ENCODE results near the gene HCFC1R1.

Gene HCFC1R1

DNA sequence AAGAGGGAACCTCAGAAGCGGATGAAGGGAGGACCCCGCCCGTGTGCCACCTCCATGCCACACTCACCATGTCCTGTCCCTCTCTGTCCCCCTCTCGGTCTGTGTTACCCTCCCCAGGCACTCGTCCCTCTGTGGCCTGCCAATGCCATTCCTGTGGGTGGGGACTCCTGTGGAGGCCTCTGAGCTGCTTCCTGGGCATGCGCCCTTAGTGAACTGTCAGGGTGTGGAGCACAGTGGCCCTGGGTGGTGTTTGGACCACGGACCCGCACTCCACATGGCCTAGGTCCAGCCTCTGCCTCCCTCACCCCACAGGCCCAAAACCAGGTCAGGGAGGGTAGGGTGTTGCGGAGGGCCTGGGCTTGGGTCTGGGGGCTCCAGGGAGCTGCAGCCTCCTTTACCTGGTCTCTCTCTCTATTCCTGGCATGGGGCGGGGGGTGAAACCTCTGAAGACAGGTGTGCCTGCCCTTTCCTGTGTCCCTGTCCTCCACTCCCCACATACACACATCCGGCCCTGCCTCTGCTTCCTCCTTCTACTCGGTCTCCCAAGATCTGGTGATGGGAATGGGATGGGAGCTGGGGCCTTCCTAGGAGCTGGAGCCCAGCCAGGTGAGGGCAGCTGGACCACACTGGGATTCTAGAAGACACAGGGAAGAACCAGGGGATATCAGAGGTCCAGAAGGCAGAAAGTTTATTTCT is 32.0 kb downstream of the HCFC1R1 start:
- no peak for DNase-seq

DNA sequence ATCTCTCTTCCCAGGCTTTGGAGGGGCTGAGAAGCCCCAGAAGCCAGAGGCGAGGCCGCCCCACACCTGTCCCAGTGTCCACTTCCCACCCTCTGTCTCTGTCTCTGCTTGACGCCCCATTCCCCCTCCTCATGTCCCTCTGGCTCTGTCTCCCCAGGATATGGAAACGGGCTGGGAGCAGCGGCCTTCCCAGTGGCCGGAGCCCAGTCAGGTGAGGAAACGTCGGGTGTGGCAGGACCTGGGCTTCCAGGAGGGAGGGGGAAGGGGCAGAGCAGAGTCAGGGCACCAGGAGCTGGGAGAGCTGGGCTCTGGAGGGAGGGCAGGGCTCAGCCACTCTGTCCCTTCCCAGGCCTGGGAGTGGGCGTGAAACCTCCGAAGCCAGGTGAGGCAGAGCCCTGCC is 32.9 kb downstream of the HCFC1R1 start:
- DNase-seq = no peak

DNA sequence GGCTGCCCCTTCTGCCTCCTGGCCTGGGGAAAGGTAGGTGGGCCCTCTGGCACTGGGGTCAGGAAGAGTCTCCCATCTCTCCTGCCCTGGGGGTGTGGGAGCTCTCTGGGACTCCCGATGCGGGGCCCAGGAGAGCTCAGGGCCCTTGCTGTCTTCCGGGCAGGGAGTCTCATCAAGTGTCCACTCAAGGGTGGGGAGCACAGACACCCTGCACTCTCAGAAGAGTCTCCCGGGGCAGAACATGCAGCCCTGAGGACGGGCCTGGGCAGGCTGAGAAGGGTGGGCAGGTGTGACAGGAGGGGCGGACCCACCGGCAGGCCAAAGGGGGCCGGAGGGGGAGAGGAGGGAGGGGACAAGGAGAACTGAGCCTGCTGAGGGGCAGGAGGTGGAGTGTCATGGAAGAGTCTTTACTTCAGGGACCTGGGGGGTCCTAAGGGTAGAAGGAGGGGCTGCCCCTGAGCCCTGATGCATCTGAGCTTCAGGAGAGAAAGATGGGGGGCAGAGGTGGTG is 35.1 kb downstream of the HCFC1R1 start:
- DNase-seq = no peak

DNA sequence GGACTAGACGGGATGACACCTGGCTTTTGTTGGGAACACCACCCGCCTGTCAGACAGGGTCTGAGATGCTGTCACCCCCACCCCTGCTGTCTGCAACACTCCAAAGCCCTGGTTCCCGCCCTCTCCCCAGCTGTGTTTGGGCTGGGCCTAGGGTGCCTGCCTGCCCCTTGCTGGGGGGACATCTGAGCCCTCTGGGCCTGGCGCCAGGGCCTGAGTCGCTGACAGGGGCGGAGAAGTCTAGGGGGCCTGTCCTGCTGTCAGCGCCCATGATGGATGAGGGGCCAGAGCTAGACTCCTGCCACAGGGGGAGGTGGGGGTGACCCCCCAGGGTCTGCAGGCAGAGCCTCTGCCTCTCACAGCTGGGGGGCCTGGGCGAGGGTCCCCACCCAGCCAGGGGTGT is 35.9 kb downstream of the HCFC1R1 start:
- DNase-seq = peak; percentile 83

DNA sequence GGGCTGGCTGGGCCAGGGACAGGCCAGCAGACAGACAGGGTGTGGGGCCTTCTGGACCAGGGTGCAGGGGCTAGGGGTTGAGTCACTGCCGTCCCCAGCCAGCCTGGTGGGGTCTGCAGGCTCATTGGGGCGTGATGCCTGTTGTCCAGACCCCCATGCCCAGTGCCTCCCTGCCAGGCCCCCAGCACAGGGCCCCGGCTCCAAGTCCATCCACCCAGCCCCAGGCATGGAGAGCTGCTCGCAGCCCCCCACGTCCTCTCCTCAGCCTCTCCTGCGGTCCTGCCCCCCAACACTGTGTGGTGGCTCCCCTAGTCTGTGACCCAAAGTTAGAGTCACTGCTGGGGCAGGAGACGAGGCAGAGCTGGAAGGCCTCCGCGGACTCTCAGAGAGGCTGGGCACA is 36.5 kb downstream of the HCFC1R1 start:
- DNase-seq = no peak

DNA sequence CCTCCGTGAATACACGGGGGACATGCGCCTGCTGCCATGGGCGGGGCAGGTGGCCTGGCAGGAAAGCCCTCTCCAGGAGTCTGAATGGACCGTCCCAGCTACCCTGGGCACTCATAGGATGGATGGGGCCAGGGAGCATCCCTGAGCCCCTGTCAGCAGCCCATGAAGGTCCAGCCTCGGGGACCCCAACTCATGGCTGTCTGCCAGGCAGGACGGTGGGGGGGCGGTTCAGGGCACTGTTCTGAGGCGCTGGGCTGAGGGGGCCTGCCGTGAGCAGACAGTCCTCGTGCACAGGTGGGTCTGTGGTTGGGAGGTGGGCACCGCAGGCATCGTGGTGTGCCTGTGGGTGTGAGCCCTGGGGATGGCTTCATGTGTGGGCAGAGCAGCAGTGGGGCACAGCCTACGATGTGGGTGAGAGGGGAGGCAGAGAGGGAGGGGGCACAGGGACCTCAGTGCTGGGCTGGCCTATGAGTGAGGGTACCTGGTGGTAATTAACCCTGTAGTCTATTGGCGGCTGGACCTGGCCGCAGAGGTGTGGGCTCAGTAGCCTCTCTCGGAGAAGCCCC is 37.0 kb downstream of the HCFC1R1 start:
- DNase-seq = no peak

DNA sequence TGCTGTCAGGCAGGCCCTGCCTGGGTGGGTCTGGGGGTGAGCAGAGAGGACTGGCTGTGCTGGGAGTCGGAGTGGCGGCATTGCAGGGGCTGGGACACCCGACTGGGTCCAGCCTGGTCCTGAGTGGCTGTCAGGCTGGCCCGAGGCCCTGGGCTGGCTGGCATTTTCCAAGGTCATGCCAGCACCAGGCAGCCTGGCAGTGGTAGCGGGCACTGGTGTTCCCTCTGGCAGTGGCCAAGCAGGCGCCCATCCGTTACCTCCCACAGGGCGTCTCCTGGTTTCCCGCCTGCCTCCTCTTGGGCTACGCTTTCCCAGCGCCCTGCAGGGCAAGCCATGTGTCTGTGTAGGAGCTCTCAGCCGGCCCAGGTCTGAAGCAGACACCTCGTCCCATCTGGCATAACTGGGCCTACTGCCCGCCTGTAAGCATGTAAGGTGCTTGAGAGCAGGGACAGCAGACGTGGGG is 37.8 kb downstream of the HCFC1R1 start:
- DNase-seq = no peak

DNA sequence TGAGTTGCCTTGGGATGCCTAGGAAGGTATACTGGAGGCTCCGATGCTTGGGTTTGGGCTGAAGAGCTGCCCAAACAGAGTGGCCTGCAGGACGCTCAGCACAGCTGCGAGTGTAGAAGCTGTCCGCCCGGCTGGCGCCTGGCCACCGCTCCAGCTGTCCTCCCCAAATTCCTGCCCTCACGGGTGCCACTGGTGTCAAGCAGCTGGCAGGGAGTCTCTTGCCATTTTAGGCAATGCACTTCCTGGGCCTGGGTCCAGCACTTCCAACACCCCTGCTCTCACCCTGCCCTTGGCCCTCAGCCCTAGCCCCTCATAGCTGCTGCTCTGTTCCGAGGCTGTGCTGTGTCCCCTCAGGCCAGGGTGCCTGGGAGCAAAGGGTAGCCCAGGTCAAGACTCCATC is 38.3 kb downstream of the HCFC1R1 start:
- DNase-seq = peak; percentile 85

DNA sequence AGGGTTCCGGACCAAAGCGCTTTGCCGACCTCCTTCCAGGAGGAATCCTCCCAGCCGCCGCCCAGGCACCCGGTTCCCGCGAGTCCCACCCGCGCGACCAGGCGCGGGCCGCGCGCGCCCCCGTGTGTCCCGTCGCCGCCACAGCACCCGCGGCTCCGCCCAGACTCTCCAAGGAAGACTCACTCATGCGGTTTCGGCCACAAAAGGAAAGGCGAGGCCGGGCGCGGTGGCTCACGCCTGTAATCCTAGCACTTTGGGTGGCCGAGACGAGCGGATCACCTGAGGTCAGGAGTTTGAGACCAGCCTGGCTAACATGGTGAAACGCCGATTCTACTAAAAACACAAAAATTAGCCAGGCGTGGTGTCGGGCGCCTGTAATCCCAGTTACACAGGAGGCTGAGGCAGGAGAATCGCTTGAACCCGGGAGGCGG is 40.0 kb downstream of the HCFC1R1 start:
- DNase-seq = peak; percentile 85

DNA sequence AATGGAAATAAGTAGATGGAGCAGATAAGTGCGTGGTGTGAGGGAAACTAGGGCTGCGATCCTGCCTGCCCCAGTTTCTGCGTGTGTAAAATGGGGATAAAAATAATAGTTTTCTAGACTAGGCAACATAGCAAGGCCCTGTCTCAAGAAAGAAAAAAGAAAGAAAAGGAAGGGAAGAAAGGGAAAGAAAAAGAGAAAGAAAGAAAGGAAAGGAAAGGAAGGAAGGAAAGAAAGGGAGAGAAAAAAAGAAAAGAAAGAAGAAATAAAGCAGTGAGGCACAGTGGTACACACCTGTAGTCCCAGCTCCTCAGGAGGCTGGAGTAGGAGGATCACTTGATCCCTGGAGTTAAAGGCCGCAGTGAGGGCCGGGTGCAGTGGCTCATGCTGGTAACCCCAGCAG is 41.3 kb downstream of the HCFC1R1 start:
- no peak for DNase-seq

DNA sequence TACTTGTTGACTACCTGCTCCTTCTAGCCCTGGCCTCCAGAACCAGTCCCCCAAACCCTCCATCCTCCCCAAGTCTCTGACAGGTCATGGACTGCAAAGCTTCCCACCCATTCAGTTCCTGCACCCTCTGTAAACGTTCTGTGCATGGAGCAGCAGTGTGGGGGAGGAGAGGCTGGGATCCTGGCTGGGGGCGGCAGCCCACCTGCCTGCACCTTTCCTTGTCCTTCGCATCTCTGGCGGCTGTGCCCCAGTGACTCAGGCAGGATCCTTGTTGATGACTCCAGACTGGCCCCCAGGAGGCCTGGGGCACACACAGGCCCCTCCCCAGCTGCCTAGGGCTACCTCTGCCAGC is 41.9 kb downstream of the HCFC1R1 start:
- no peak for DNase-seq

DNA sequence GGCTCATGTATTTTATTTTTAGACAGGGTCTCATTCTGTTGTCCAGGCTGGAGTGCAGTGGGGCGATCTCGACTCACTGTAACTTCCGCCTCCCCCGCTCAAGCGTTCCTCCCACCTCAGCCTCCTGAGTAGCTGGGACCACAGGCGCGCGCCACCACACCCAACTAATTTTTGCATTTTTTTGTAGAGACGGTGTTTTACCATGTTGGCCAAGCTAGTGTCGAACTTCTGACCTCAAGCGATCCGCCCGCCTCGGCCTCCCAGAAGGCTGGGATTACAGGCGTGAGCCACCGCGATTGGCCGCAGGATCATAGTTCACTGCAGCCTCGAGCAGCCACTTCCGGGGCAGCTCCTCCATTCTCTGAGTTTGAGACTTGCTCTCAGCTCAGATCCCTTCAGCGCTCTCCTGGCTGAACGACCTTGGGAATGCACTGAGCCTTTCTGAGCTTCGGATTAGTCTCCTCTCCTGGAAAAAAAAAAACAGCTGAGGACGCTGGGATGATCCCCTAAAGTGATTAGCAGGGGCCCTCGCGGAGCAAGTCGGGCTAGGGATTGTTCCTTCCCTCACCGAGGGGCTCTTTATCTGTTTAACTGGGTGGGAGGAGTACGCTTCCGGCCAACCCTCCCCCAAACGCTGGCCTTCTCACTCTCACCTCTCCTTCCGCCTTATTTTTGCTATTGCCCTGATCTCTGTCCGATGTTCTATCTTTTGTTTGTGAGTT is 42.4 kb downstream of the HCFC1R1 start:
- no peak for DNase-seq

DNA sequence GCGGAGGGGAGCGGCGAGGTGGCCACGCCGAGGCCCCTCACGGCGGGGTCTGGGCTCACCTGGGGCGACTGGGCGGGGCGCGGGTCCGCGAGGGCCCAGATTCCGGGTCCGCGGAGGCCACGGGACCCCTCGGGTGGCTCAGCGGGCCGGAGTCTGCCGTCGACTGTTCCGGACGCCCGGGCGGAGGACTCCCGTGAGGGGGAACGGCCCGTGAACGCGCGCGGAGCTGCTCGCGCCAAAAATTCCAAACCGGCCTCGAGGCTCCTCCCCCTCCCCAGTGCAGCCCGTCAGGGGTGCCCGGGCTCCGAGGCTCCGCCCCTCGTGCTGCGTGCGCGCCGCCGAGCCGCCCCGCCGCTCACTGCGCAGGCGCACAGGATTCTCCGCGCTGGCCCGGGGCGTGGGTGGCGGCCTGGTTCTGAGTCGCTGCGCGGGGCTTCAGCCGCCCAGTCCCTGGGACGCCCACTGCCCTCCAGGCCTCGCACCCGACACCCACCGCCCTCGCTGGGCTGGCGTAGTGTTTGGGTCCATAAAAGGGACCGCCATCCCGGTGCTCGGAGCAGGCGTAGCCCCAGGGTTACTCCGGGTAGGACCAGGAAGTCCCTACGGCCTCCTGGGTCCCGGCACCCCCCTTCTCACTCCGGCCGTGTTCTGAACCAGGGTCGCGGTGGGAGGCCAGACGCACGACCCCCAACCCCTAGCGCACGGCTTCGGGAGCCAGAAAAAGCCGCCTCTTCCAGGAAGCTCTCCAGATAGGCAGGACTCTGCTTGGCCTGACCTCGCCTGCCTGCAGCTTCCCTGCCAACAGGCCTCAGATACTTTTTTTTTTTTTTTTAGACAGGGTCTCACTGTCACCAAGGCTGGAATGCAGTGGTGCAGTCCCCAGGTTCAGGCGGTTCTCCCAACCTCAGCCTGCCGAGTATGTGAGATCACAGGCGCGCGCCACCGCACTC is 43.2 kb downstream of the HCFC1R1 start, which contains the start of gene PKMYT1:
PKMYT1 (minus strand) TSS at position 220 of the 950 bp plus-strand sequence. CDS start 789 bp downstream, outside the sequence.
- peak; percentile 95 for DNase-seq

DNA sequence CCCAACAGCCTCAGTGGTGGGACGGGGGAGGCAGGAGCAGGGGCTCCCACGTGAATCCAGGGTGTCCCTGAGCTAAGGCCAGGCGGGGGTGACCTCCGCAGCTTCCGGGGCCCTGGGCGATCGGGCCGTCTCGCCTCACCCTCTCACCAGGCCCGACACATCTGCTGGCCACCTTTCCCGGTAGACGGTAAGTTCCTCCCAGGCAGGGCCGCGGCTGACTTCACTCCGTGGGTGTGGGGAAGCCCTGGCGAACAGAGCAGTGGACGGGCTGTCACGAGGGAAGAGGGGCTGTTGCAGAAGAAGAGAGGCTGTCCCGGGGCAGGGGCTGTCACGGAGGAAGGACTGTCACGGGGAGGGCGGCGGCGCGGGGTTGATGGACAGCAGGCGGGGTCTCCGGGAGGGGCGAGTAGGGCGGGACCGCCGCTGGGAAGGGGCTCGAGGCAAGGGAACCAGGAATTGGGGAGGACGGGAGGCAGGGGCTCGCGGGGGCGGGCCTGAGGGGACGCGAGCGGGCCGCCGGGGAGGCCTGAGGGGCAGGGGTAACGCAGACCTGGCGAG is 44.0 kb downstream of the HCFC1R1 start:
- DNase-seq = peak; percentile 56

DNA sequence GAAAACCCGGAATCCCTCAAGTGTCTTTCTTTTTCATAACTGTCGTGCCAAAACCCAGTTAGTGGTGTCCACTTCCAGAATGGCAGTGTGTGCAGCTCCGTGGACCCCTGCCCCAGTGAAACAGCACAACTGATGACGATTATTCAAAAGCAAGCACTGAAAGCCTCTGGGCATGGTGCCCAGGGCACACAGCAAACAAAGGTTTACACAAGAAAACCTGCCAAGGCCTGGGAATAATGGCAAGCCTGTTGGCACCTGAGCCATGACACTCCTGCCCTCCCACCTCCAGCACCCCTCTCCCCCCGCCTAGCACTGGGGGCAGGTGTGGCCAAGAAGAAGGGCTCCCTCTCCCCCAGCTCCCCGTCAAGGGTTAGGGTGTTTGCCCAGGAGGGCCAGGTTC is 46.3 kb downstream of the HCFC1R1 start:
- no peak for DNase-seq

DNA sequence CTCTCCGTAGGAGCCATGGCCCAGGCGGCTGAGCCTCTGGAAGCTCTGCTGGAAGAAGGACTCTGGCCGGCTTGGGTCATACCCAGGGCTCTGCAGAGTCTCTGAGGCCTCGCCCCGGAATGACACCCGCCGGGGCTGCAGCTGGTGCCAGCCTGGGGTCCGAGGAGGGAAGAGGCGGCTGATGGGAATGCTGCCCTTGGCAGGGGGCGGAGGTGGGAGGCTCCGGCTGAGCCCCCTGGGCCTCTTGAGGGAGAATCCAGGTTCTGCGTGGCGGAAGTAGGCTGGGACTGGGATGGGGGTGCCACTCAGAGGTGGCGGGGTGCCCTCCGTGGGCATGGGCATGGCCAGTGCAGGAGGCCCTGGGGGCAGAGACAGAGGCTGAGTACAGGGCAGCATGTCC is 47.1 kb downstream of the HCFC1R1 start:
- no peak for DNase-seq

DNA sequence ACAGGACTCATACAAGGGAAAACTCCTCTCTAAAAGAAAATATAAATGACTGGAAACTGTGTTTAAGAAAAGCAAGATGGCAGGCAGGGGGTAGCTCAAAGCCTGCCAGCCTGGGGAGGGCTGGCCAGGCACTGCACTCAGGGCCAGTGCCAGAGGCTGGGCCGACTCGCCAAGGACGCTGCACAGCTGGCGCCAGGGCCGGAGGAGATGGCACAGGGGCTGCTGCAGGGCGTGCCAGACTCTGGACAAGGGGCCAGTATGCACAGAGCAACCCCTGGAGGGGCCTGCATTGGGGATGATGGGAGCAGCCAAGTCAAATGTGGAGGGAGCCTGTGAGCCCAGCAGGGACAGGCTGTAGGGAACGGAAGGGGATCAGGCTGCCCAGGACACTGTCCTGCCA is 47.5 kb downstream of the HCFC1R1 start:
- DNase-seq = no peak

DNA sequence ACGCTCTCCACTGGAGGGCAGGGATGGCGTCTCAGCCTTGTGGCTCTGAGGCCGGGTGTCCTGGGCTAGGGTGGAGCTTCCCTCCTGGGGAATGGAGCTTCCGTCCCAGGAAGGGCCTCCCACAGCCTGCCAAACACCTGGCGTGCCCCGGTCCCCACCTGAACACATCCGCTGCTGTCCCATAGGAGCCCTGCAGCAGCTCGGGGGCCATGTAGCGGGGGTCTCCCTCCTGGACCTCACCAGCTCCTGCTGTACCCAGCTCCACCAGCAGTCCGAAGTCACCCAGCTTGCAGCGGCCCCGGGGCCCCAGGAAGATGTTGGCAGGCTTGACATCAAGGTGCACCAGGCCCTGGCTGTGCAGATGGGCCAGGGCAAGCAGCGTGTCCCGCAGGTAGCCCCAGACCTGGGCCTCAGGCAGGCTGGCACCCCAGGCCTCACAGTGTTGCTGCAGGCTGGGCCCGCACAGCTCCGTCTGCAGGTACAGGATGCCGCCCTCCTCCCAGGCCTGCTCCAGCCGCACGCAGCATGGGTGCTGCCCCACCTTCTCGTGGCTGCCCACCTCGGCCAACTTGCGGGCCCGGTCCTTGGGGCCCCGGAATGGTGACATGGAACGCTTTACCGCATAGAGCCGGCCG is 48.5 kb downstream of the HCFC1R1 start:
- DNase-seq = no peak

DNA sequence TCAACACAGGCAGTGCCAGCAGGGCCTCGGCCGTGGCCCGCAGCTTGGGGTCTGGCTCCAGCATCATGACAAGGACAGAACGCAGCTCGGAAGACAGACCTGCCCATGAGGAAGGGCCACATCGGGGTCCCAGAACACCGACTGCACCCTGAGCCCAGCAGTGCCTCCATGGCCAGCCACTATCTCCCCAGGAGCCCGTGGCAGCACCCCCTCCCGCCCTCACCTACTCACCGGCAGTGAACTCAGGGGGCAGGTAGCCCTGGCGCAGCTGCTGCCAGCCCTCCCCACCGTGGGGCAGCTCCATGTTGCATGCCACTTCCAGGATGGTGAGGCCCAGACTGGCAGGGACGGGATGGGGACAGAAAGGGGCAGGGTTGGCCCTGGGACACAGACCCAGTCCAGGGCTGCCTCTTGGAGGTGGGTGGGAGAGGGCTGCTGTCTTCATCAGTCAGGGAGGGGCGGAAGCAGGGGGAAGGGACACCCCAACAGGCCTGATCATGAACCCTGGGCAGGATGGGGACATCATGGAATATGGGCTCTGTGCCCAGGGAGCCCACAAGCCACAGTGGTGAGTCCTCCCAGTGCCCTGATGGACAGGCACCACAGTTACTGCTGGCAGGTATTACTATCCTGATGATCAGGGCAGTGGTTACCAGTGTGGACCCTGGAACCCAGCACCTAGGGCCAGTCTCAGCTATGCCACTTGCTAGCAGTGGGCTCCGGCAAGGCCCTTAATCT is 49.3 kb downstream of the HCFC1R1 start:
- DNase-seq = no peak

DNA sequence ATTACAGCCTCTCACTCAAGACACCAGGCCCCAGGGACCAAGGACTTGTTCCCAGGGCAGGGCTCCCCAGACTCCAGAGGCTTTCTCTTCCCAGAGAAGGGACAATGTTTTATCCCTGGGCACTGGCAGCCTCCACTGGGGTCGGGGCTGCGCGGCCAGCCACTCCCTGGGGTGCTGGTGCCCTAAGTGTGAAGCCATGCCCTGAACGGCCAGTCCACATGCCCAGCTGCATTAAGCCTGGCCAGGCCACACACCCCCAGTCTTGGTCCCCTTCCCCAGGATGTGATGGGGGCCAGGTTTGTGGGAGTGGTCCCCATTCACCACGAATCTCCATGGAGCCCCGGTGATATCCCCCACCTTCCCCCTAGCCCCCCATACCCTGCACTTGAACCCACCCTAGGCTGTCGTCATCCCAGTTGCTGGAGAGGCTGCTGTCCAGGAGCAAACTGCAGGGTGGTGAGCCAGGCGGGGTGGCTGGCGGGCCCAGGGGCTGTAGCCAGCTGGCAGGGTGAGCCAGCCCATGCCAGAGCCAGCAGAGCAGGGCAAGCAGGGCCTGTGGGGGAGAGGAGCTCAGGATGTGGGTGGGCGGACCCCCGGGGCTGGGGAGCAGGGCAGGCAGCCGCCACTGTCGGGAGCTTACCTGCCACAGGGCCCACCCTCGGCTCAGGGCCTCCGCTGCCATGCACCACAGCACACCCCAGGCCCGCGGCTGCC is 50.0 kb downstream of the HCFC1R1 start:
- no peak for DNase-seq

Measured in right hindlimb (tissue), 1 donor.